Activated gamma-delta T cell treated with Interleukin-2 at 50 U/mL for 16 hours (primary cell): Measurements from ENCODE around the gene KCNJ1.

ENCODE experiments used
- DNase-seq: peaks from one replicate; pipeline ENCODE4 v3.0.0-alpha.2; 2020

KCNJ1 gene

GRCh38 chr11:128881221-128881620, 14.1 kb upstream of the KCNJ1 start:
- no peak for DNase-seq

- no peak for DNase-seq
These were observed 12.7 kb upstream of the KCNJ1 start for GRCh38 chr11:128879817-128880216.

GRCh38 chr11:128878455-128878854, 11.4 kb upstream of the KCNJ1 start:
- DNase-seq = no peak

GRCh38 chr11:128877726-128878125, 10.6 kb upstream of the KCNJ1 start:
- DNase-seq = no peak

DNA sequence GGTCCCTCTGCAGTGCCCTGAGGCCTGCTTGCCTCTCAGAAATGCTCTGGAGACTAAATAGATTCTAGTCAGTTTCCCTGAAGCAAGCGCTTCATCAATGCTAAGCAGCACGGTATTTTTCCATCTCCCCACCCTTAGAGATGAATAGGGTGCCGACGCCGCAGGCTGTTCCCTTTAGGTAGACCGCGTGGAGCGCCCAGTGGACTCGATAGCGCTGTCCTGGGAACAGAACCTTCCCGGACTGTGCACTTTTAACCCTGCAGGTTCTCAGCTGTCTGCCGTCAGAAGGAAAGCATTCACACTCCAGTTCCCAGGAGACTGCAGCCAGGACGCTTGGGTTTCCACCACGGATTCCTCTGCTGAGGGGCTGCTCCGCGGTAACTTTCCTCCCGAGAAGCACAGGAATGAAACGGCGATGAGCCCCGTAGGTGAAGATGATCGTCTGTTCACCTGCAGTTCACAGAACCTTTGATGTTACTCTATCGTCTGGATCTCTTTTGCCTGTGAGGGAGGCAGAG, 9.1 kb upstream of the KCNJ1 start:
- DNase-seq = no peak

DNA sequence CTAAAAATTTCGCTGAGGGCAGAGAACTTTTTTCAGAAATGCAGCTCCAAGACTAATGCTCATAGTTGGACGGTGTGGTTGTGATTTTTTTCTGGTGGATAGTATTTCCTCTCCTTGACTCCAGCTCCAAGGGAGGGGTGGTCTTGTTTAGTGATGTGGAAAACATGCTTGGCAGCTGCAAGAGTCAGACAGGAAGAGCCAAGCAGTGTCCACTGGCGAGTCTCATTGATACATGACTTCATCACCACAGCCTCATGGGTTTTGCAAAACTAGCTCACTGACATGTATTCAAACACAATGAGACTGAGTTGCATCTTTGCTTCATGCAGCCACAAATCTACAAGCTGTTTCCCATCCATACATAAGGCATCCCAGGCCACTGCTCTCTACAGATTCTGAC, 7.3 kb upstream of the KCNJ1 start:
- DNase-seq = no peak

GRCh38 chr11:128872594-128872993, 5.5 kb upstream of the KCNJ1 start:
- DNase-seq = no peak

DNA sequence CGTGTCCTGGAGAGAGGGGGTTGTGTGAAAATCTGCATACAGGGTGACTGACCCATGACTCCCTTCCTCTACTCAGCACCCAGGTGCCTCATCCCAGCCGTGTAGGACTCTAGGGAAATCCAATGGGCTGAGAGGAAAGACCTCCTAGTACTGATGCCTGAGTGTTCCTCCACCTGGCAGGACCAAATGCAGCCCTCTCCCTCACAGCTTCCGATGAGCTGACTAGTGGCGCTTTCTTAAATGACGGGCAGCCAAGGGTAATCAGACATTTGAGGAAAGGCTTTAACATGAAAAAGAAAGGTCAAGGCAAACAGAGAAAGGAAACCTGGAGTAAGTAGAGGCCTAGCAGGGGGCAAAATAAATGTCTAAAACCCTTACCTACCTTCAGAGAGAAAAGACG, 5.0 kb upstream of the KCNJ1 start:
- DNase-seq = no peak

GRCh38 chr11:128871168-128871610, 4.1 kb upstream of the KCNJ1 start:
- DNase-seq = no peak

GRCh38 chr11:128868841-128869671, 2.0 kb upstream of the KCNJ1 start:
- DNase-seq = no peak

- DNase-seq = no peak
These were observed 1.6 kb downstream of the KCNJ1 start for GRCh38 chr11:128865490-128865889.

- DNase-seq = no peak
These were observed 4.0 kb downstream of the KCNJ1 start for GRCh38 chr11:128862908-128863660.

DNA sequence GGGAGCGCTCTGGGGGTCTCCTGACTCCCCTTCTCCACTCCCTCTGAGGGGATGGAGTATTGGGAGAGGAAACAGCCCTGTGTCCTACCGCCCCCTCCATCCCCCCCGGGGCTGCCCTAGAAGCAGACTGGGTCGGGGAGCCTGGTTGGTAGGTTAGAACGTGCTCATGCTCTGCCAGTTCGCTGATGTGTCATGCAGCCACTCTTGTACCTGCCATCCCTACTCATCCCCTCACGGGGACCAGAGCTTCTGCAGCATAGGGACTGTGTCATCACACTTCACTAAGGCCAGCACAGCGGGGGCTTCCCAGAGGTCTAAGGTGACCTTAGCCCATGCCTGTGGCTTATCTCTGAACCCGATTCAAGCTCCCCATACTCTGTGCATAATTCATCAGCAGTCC, 4.7 kb downstream of the KCNJ1 start:
- no peak for DNase-seq

DNA sequence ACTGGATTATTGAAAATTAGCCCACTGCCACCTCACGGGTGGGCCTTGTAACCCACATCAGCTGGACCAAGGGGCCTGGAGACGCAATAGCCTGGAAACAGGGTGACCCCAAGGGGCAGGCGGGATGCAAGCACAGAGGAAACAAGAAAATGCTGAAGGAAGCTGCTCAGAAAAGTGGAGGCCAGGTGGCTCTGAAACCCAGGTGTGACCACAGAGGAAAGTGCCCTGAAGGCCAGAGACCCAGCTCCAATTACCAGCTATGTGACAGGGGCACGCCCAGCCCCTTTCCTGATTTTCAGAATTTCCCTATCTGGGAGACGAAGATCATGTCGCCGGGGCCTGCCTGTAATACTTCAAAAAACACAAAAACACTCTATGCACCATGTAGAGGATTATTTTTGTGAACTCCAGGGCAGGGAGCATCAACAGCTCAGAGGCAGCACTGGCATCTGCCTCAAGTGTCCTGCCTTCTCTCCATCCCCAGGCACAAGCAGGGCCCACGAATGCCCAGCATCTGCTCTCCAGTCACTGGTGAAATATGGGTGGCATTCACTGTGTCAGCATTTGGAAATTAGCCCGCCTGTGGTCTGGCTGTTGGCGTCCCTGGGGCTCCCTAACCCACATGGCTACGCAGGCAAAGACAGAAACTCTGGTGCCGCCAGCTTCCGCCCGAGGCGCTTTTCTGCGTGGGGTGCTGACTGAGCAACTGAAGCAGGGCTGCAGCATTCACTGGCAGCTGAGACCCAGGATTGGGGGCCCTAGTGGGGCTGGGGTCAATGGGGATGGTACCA, 6.3 kb downstream of the KCNJ1 start:
- DNase-seq = no peak

GRCh38 chr11:128859563-128860441, 7.3 kb downstream of the KCNJ1 start:
- peak; percentile 67 for DNase-seq

DNA sequence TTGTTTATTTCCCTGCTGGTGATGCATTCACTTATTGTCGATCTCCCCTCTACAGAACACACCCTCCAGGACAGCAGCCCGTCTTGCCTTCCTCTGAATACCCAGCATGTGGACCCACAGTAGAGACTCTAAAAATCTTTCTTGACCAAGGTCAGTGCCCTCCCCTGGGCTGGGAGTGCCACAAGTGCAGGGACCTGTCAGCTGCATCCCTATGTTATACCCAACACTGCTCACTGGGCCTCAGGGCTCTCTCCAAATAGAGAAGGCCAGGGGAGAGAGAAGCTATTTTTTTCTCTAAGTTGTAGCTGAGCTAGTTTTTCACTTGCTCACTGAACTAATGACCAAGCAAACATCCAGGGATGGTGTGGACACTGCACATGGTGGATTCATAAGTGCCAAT, 9.8 kb downstream of the KCNJ1 start:
- DNase-seq = no peak

DNA sequence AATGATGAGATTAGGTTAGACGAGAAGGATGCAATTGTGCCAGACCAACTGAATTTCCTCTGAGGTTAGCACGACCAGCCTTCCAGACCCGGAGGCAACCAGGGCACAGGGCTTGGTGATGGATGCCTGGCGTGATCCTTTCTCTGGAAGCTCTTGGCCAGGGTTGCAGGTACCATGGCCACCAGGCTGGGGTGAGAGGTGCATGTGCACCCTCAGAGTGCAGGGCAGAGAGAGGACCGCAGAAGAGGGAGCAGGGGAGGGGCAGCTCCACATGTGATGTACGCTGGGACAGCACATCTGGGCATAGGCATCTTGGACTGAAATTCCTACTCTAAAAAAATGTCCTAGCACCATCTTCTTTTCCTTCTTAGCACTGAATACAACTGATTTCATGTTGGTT, 10.9 kb downstream of the KCNJ1 start:
- DNase-seq = no peak

GRCh38 chr11:128854841-128855240, 12.3 kb downstream of the KCNJ1 start:
- DNase-seq = no peak

DNA sequence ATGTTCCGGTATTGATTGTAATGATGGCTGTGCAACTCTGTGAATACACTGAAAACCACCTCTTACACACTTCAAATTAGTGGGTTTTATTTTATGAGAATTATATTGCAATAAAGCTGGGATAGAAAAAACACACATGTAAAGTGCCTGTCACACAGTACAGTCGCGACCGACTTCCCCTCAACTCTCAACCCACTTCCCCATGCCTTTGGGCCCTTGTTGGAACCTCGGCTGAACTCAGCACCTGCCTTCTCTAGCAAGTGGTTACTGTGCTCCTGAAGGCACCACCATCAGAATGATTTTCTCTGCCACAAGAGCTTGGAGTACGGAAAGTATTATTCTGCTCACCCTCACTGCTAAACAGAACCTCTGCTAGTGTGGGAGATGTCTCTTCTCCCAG, 13.5 kb downstream of the KCNJ1 start:
- no peak for DNase-seq

- DNase-seq = no peak
These were observed 14.6 kb downstream of the KCNJ1 start for GRCh38 chr11:128852327-128853023.

DNA sequence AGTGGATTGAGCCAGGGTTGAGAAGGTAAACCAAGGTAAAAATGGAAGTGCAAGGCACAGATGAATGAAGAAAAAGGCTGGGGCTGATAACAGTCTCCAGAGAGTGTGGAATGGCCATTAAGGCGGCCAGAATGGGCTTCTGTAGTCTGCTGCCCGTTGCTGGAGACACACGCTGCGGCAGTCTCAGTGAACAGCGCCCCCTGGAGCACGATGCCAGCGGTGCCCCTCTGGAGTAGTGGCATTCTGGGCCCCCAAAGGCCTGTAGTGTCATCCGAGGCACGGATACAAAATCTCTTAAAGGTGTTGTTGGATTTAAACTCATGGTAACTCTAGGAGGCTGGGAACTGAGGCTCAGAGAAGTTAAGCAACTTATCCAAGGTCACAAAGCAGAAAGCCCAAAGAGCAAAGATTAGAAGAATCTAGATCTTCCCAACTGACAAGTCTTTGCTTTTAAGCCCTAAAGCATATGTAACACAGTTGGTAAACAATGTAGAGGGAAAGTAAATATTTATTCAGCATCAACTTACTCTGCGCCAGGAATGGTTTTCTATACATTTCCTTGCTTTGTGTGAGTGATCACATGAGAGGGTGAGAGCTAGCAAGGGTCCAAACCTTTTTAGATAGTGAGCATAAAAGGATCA, 18.2 kb downstream of the KCNJ1 start:
- DNase-seq = peak; percentile 69
